BJ (cell line): ENCODE results near the gene PREB. TPM values are rescaled to one million over a fixed set of nuclear protein-coding genes. Genes with fewer than 3 reads are reported as not detected.

ENCODE experiments used
- CTCF ChIA-PET: fragments of 350-600 bp; formaldehyde crosslinking; extraction: SDS; loops from one replicate; lab custom pipeline; 2021; ENCODE audit warnings: antibody characterized with exemption, inconsistent platforms; lab: Yijun Ruan, JAX
- POLR2A ChIA-PET: fragments of 300-600 bp; sonication (Branson Sonifier 250); formaldehyde crosslinking; extraction: SDS; loops from one replicate; lab custom pipeline; 2021; ENCODE audit warnings: antibody characterized with exemption; lab: Charles Lee
- DNase-seq: peaks from one replicate; pipeline ENCODE4 v3.0.0-alpha.2; 2011; ENCODE audit warnings: low read depth
- H3K27me3 ChIP-seq: 2 replicates; pipeline ENCODE4 v1.6.0; 2011; ENCODE audit warnings: low read length; ENCODE audit not compliant: control insufficient read depth, insufficient read depth
- H3K36me3 ChIP-seq: 2 replicates; pipeline ENCODE4 v1.5.1; 2011; ENCODE audit warnings: low read length; ENCODE audit not compliant: control insufficient read depth, insufficient read depth
- H3K4me3 ChIP-seq: 2 replicates; pipeline ENCODE4 v1.5.1; 2011; ENCODE audit warnings: low read depth, mild to moderate bottlenecking, control low read depth, low read length
- CTCF ChIP-seq: IDR thresholded peaks from 2 replicates; pipeline ENCODE4 v1.5.1; 2011; ENCODE audit warnings: low read depth, mild to moderate bottlenecking, control low read depth, inconsistent platforms, low read length, moderate library complexity; ENCODE audit not compliant: insufficient read depth
- polyA plus RNA-seq: library from polyadenylated mRNA; depleted of rRNA; stranded (reverse); fragments of >200 nt; gene quantifications from 2 replicates; pipeline ENCODE4 v1.2.3, GENCODE V29; 2011

The PREB gene
- polyA plus RNA-seq, 1 experiment: 84.0 TPM

- Histone ChIP-seq H3K27me3 (peaks cover 11% of the 10 kb centered on the region), H3K36me3 (no peaks in the 10 kb centered on the region), H3K4me3 (no peak overlapping the region)
- ChIA-PET POLR2A (no interaction called here), CTCF (interaction anchor here (1.0 to 2.0 kb wide), 4 partner anchors 17 to 126 kb away, joined by 3 to 6 read pairs (median 4); no protein-coding TSS in a partner anchor)
- no peak for TF ChIP-seq CTCF
- no peak for DNase-seq
These were observed 18.5 kb upstream of the PREB start for GRCh38 chr2:27152796-27153464.

GRCh38 chr2:27152102-27152795, 17.8 kb upstream of the PREB start:
- TF ChIP-seq CTCF: no peak
- H3K27me3 ChIP-seq: peaks cover 11% of the 10 kb centered on the region
- H3K36me3 ChIP-seq: no peaks in the 10 kb centered on the region
- no peak for DNase-seq
- no peak overlapping the region for H3K4me3 ChIP-seq
- POLR2A ChIA-PET: no interaction called here
- CTCF ChIA-PET: interaction anchor here (1.0 to 2.0 kb wide), 6 partner anchors 18 to 151 kb away, joined by 3 to 6 read pairs (median 4); no protein-coding TSS in a partner anchor

GRCh38 chr2:27150639-27151230, 16.3 kb upstream of the PREB start:
- no peak for TF ChIP-seq CTCF

GRCh38 chr2:27149570-27150405, 15.4 kb upstream of the PREB start:
- CTCF ChIA-PET: interaction anchor here (1.5 kb wide), 1 partner anchor 20 kb away, joined by 3 read pairs; no protein-coding TSS in a partner anchor

More at GRCh38 chr2:27150639-27151230, 16.3 kb upstream of the PREB start:
- Histone ChIP-seq H3K27me3 (peaks cover 11% of the 10 kb centered on the region), H3K4me3 (no peak overlapping the region), H3K36me3 (no peaks in the 10 kb centered on the region)
- DNase-seq: no peak
- ChIA-PET CTCF (interaction anchor here (0.8 to 1.7 kb wide), 4 partner anchors 19 to 152 kb away, joined by 3 to 5 read pairs (median 4); no protein-coding TSS in a partner anchor), POLR2A (no interaction called here)

More at GRCh38 chr2:27149570-27150405, 15.4 kb upstream of the PREB start:
- Histone ChIP-seq H3K4me3 (no peak overlapping the region), H3K27me3 (peaks cover 11% of the 10 kb centered on the region), H3K36me3 (no peaks in the 10 kb centered on the region)
- no peak for DNase-seq
- no peak for TF ChIP-seq CTCF
- POLR2A ChIA-PET: no interaction called here
